ENCODE measurements around the gene GMPR.
A peak's percentile ranks its signal among the peaks of the same experiment; 100 is the strongest.

GMPR gene

DNA sequence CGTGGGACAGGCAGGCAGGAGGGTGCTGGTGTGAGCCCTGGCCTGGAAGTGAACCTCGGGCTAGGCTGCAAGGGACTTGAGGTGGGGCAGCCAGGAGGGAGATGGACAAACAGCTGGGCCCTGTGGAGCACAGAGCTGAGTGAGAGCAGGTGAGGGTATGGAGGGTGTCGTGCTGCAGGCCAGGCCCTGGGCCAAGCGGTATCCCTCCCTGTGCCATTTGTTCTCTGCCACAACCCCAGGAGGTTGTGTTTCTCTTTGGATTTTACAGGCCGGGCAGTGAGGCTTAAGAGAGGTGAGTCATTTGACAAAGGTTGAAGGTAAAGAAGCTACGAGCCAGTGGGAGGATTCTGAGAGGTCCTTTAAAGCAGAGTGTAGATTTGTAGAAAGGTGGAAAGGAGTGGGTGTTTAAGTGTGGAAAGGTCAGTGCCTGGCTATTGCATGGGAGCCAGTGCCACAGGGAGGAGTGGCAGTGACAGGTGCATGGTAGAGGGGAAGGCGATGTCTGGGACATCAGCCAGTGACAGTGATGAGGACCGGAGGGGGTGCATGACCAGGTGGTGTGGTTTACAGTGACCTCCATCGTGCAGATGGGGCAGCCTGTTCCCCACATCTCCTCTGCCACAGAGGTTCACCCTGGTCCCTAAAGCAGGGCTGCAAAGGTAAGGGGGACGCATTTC, 39.8 kb downstream of the GMPR start:
- TF ChIP-seq, protein P1, sequence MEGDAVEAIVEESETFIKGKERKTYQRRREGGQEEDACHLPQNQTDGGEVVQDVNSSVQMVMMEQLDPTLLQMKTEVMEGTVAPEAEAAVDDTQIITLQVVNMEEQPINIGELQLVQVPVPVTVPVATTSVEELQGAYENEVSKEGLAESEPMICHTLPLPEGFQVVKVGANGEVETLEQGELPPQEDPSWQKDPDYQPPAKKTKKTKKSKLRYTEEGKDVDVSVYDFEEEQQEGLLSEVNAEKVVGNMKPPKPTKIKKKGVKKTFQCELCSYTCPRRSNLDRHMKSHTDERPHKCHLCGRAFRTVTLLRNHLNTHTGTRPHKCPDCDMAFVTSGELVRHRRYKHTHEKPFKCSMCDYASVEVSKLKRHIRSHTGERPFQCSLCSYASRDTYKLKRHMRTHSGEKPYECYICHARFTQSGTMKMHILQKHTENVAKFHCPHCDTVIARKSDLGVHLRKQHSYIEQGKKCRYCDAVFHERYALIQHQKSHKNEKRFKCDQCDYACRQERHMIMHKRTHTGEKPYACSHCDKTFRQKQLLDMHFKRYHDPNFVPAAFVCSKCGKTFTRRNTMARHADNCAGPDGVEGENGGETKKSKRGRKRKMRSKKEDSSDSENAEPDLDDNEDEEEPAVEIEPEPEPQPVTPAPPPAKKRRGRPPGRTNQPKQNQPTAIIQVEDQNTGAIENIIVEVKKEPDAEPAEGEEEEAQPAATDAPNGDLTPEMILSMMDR (IDR thresholded peaks at IDR 0.05) = no peak

DNA sequence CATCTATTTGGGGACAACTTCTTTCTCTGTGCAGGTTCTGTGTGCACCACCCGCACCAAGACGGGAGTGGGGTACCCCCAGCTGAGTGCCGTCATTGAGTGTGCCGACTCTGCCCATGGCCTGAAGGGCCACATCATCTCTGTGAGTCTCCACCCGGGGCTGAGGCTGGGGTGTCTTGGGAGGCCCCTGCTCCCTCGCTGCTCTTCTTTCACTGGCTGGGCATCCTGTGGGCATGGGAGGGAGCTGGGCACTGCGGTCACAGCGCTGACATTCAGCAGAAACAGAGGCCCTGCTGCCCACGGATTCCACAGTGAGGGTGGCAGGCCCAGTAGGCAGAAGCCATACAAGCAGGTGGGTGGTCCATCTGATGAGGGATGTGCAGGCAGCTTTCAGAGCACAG, 40.4 kb downstream of the GMPR start:
- TF ChIP-seq, protein P1 (IDR thresholded peaks at IDR 0.05) = no peak

DNA sequence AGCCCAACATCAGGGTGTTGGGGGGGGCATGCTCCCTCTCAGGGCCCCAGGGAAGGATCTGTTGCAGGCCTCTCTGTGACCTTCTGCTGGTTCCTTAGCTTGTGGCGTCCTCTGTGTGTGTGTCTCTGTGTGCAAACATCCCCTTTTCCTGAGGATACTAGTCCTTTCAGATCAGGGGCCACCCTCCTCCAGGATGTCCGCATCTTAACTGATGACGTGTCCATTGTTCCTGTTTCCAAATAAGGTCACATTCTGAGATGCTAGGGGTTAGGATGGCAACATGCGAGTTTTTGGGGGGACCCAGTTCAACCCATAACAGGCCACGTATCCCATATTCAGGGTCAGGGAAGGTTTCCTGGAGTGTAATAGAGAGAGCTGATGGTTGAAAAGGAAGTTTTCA, 40.9 kb downstream of the GMPR start:
- TF ChIP-seq, protein P1 (IDR thresholded peaks at IDR 0.05) = no peak

DNA sequence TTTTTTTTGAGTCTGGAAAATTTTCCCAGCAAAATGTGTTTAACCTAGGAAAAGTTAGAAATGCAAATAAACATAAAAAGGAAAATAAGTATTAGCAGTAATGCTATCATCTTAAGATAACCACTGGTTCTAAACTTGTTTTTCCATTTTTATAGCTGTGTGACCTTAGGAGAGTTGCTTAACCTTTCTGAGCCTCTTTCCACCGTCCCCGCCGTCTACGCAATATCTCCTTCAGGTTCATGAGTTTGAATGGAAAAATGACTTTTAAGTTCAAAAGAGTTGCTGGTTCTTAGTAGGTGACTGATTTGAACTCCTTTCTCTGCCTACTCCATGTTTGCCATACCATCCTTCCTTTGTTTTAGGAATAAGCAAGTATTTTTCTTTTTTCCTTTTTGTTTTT, 44.0 kb downstream of the GMPR start:
- TF ChIP-seq, protein P1 (IDR thresholded peaks at IDR 0.05) = no peak

DNA sequence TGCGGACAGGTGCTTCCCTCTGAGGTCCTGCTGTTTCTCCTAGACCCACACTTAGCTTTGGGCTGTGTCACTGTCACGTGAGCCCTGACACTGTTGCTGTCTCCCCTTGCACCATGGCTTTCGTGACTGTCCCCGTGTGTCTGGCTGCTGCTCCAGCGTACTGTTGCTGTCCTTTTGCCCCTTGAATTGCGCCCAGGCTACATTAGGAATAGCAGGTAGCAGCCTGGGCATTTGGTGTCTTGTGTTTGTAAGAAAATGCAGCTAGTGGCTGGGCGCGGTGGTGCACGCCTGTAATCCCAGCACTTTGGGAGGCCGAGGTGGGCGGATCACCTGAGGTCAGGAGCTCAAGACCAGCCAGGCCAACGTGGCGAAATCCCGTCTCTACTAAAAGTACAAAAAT, 46.1 kb downstream of the GMPR start:
- TF ChIP-seq, protein P1 (IDR thresholded peaks at IDR 0.05) = no peak

DNA sequence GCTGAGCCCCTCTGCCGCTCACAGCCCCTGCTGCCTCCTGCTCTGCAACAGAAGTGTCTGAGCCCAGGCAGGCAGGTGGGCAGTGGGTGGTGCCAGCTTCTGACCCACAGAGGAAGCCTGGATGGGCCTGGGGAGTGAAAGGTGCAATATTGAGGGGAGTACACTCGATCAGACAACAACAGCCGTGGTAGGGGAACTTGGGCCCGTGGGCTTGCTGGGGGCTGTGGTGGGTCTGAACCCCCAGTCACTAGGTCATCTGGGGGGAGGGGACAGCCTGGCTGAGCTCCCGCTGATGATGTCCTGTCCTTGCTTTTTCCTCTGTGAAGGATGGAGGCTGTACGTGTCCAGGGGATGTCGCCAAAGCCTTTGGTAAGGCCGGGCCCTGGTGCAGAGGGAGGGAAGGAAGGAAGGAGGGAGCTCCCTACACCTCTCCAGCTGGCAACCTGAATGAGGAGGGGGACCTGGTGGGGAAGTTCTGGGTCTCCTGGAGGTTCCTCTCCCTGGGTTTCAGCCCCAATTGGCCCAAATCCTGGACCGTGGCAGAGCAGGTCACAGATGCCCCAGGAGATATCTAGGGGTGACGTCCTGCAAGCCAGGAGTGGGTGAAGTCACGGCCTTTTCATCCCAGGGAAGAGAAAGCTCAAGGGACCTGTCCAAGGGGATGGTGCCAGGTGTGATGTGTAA, 47.2 kb downstream of the GMPR start:
- TF ChIP-seq, protein P1 (IDR thresholded peaks at IDR 0.05) = no peak

DNA sequence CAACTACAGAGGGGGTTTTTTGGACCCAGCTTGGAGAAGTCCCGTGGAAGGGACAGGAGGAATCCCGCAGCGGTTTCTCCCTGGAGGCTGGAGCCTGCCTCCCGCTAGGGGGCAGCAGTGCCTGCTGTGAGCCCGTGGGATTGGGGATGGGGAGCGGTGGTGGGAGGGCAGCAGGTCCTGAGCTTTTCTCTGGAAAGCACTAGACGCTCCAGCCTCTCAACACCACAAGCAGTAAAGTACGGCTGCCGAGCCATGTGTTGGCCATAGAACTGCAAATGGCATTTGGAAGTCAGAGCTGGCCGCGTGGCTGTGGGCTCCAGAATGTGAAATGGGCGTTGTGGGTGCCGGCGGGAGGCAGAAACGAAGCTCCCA, 47.8 kb downstream of the GMPR start:
- TF ChIP-seq, protein P1 (IDR thresholded peaks at IDR 0.05) = peak; percentile 72

Data from LNCAP (cell line).